KMS-11 (cell line): Measurements from ENCODE around the gene SNX33.
"Not testable (repeated sequence)": the region's sequence is repeated elsewhere in the genome, so short reads cannot be mapped to it uniquely, and the experiment has no call there.

Experiments
- H2AFZ ChIP-seq: fragments of 200-600 bp; sonication (generic); 2 replicates; pipeline ENCODE4 v1.6.1; 2016; ENCODE audit warnings: antibody characterized with exemption, mixed run types, low read depth
- H3K27ac ChIP-seq: fragments of 200-600 bp; sonication (generic); 2 replicates; pipeline ENCODE4 v1.6.1; 2016; ENCODE audit warnings: mild to moderate bottlenecking, mixed run types
- H3K27me3 ChIP-seq: fragments of 200-600 bp; sonication (generic); 2 replicates; pipeline ENCODE4 v1.6.1; 2017; ENCODE audit warnings: mild to moderate bottlenecking, low read depth, mixed run types, moderate library complexity; ENCODE audit not compliant: insufficient read depth
- H3K36me3 ChIP-seq: fragments of 200-600 bp; sonication (generic); 2 replicates; pipeline ENCODE4 v1.6.1; 2017; ENCODE audit warnings: mild to moderate bottlenecking, mixed run types; ENCODE audit not compliant: insufficient read depth
- H3K4me1 ChIP-seq: fragments of 200-600 bp; sonication (generic); 2 replicates; pipeline ENCODE4 v1.6.1; 2016; ENCODE audit warnings: mild to moderate bottlenecking, low read depth, mixed run types; ENCODE audit not compliant: poor library complexity, severe bottlenecking
- H3K4me2 ChIP-seq: fragments of 200-600 bp; sonication (generic); 2 replicates; pipeline ENCODE4 v1.7.0; 2016; ENCODE audit warnings: mild to moderate bottlenecking, mixed run types
- H3K4me3 ChIP-seq: fragments of 200-600 bp; sonication (generic); IDR thresholded peaks from 2 replicates; pipeline ENCODE4 v1.6.1; 2017; ENCODE audit warnings: low read depth, low read length, mixed read lengths; ENCODE audit not compliant: insufficient read depth
- H3K79me2 ChIP-seq: fragments of 200-600 bp; sonication (generic); 2 replicates; pipeline ENCODE4 v1.6.1; 2016; ENCODE audit warnings: low read depth, mixed run types; ENCODE audit not compliant: insufficient read depth
- H3K9ac ChIP-seq: fragments of 200-600 bp; sonication (generic); 2 replicates; pipeline ENCODE4 v1.6.1; 2016; ENCODE audit warnings: mild to moderate bottlenecking, mixed run types
- H4K20me1 ChIP-seq: fragments of 200-600 bp; sonication (generic); 2 replicates; pipeline ENCODE4 v1.6.1; 2016; ENCODE audit warnings: mild to moderate bottlenecking, mixed run types; ENCODE audit not compliant: insufficient read depth
- CTCF ChIP-seq: fragments of 200-600 bp; sonication (generic); conservative IDR thresholded peaks from 2 replicates; pipeline ENCODE4 v1.6.1; 2017; ENCODE audit warnings: low read depth, mild to moderate bottlenecking, antibody characterized with exemption, low read length, moderate library complexity, mixed read lengths

SNX33 gene

GRCh38 chr15:75705854-75706681, 58.4 kb downstream of the SNX33 start:
- Histone ChIP-seq H3K27ac (no peak overlapping the region), H3K27me3 (no peaks in the 10 kb centered on the region), H3K79me2 (no peaks in the 10 kb centered on the region), H3K4me3 (no peak overlapping the region), H3K9ac (no peak overlapping the region), H4K20me1 (no peaks in the 10 kb centered on the region), H3K4me1 (no peaks in the 10 kb centered on the region), H3K36me3 (no peaks in the 10 kb centered on the region), H2AFZ (no peak overlapping the region), H3K4me2 (no peak overlapping the region)
- no peak for TF ChIP-seq CTCF

DNA sequence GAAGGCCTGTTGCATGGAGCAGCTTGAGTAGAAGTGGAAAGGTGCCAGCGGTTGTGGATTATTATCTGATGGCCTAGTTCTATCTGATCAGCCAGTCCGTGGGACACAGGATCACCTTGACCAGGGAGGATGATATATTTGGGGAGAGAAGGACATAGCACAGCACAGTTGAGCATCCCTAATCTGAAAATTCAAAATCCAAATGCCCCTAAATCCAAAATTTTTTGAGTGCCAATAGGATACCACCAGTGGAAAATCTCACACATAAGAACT, 58.9 kb downstream of the SNX33 start:
- no peak overlapping the region for H3K9ac ChIP-seq
- no peaks in the 10 kb centered on the region for H3K27me3 ChIP-seq
- H2AFZ ChIP-seq: no peak overlapping the region
- H3K4me1 ChIP-seq: no peaks in the 10 kb centered on the region
- H3K79me2 ChIP-seq: no peaks in the 10 kb centered on the region
- no peaks in the 10 kb centered on the region for H4K20me1 ChIP-seq
- no peak overlapping the region for H3K4me2 ChIP-seq
- H3K36me3 ChIP-seq: no peaks in the 10 kb centered on the region
- no peak overlapping the region for H3K27ac ChIP-seq
- H3K4me3 ChIP-seq: no peak overlapping the region
- no peak for TF ChIP-seq CTCF

GRCh38 chr15:75709458-75709857, 61.7 kb downstream of the SNX33 start:
- not testable (repeated sequence) for H3K79me2 ChIP-seq, H3K4me2 ChIP-seq, H3K4me3 ChIP-seq, H3K4me1 ChIP-seq, H3K27me3 ChIP-seq, H3K9ac ChIP-seq, H3K36me3 ChIP-seq, H4K20me1 ChIP-seq, H2AFZ ChIP-seq, H3K27ac ChIP-seq

- not testable (repeated sequence) for H3K9ac ChIP-seq, H2AFZ ChIP-seq, H3K4me3 ChIP-seq, H3K36me3 ChIP-seq, H3K4me1 ChIP-seq, H3K27ac ChIP-seq, H3K4me2 ChIP-seq, H3K79me2 ChIP-seq, H4K20me1 ChIP-seq, H3K27me3 ChIP-seq
Measured at GRCh38 chr15:75710874-75711273, 63.2 kb downstream of the SNX33 start.

DNA sequence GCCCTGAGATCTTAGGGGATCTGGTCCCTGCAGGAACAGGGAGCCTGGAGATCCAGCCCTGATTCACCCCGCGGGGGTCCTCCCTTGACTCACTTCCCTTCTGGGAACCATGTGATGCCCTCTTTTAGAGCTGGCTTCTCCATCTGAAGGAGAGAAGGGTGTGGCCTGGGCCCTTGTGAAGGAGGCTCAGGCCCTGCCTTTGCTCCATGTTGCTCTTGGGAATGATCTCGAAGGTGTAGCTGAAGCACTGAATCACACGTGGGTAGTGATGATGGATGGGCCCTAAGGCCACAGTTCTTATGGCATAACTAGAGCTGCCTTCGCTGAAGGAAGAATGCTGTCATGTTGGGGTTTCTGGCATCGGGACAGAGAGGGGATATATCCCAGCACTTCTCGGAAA, 63.8 kb downstream of the SNX33 start:
- H3K4me2 ChIP-seq, H2AFZ ChIP-seq, H3K79me2 ChIP-seq, H4K20me1 ChIP-seq, H3K9ac ChIP-seq, H3K27ac ChIP-seq, H3K4me3 ChIP-seq, H3K4me1 ChIP-seq, H3K27me3 ChIP-seq, H3K36me3 ChIP-seq: not testable (repeated sequence)
